Measurements from ENCODE around the gene SLC25A28.

- TF ChIP-seq CTCF (IDR thresholded peaks at IDR 0.05) (no peak), POLR2A (IDR thresholded peaks at IDR 0.05) (no peak)
Measured at GRCh38 chr10:99617696-99618095, 2.5 kb downstream of the SLC25A28 start.
